Tibial nerve (tissue), 4 donors: ENCODE data around the gene USE1.

ENCODE experiments used
- EP300 ChIP-seq, 2 donors: sonication (generic); formaldehyde crosslinking; IDR thresholded peaks; one replicate each; pipeline ENCODE4 v1.6.1; 2017; ENCODE audit warnings: antibody characterized with exemption in 2 of 2, mild to moderate bottlenecking in 1 of 2
- POLR2A ChIP-seq, 2 donors: fragments of 450-650 bp; IDR thresholded peaks; one replicate each; pipeline ENCODE4 v1.6.1; 2017; ENCODE audit warnings: antibody characterized with exemption in 2 of 2, mild to moderate bottlenecking in 2 of 2, moderate library complexity in 2 of 2
- TF ChIP-seq, protein P1 (sequence below), 5 experiments: fragments of 200-600 bp in 3 of 5; fragments of 450-650 bp in 2 of 5; sonication (generic) in 3 of 5; IDR thresholded peaks; one replicate each; pipeline ENCODE4 v1.5.1; 2016 to 2019; ENCODE audit warnings: antibody characterized with exemption in 5 of 5, mild to moderate bottlenecking in 3 of 5, moderate library complexity in 2 of 5

DNA sequence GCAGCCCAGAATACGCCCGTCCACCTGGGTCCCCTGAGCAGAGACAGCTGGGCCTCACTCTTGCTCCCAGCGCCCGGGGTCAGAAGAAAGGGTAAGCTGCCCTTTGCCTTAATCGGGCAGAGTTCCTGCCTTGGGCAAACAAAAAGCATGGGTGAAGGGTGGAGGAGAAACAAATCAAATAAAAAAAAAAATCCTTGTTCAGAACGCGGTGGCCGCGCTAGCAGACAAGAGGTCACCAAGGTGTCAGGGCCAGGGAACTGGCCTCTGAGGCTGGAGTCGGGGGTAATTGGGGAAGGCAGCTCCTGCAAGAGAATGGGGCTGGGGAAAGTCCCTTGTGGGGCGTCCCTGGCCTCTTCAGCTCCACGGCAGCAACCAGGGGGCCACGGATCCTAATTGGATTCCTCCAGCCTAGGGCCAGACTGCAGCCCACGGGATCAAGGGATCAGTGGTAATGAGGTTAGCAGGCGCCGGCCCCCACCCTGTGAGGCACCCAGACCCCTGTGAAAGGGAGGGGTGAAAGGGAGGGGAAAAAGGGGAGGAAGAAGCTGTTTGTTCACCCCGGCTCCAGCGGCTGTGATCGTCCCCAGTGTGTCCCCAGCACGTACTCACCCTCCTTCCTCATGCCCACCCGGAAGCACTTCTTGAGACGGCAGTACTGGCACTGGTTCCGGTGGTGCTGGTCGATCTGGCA lies 25.1 kb downstream of the USE1 start:
- TF ChIP-seq EP300 (IDR thresholded peaks at IDR 0.05), result no peak
- TF ChIP-seq, protein P1, sequence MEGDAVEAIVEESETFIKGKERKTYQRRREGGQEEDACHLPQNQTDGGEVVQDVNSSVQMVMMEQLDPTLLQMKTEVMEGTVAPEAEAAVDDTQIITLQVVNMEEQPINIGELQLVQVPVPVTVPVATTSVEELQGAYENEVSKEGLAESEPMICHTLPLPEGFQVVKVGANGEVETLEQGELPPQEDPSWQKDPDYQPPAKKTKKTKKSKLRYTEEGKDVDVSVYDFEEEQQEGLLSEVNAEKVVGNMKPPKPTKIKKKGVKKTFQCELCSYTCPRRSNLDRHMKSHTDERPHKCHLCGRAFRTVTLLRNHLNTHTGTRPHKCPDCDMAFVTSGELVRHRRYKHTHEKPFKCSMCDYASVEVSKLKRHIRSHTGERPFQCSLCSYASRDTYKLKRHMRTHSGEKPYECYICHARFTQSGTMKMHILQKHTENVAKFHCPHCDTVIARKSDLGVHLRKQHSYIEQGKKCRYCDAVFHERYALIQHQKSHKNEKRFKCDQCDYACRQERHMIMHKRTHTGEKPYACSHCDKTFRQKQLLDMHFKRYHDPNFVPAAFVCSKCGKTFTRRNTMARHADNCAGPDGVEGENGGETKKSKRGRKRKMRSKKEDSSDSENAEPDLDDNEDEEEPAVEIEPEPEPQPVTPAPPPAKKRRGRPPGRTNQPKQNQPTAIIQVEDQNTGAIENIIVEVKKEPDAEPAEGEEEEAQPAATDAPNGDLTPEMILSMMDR (IDR thresholded peaks at IDR 0.05), result no peak
- TF ChIP-seq POLR2A (IDR thresholded peaks at IDR 0.05), result no peak
